Left forelimb (tissue), 1 donor: ENCODE data around the gene KLHL25.
A peak's percentile ranks its signal among the peaks of the same experiment; 100 is the strongest.
"Not testable (repeated sequence)": the region's sequence is repeated elsewhere in the genome, so short reads cannot be mapped to it uniquely, and the experiment has no call there.

Experiments
- DNase-seq: peaks from one replicate; pipeline ENCODE4 v3.0.0-alpha.2; 2018; ENCODE audit warnings: low spot score

The KLHL25 gene, protein sequence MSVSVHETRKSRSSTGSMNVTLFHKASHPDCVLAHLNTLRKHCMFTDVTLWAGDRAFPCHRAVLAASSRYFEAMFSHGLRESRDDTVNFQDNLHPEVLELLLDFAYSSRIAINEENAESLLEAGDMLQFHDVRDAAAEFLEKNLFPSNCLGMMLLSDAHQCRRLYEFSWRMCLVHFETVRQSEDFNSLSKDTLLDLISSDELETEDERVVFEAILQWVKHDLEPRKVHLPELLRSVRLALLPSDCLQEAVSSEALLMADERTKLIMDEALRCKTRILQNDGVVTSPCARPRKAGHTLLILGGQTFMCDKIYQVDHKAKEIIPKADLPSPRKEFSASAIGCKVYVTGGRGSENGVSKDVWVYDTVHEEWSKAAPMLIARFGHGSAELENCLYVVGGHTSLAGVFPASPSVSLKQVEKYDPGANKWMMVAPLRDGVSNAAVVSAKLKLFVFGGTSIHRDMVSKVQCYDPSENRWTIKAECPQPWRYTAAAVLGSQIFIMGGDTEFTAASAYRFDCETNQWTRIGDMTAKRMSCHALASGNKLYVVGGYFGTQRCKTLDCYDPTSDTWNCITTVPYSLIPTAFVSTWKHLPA

GRCh38 chr15:85794598-85795336 lies at the start of gene KLHL25:
Gene KLHL25 (minus strand): TSS chr15:85794925. CDS start chr15:85769810, 25,115 bp downstream.
- DNase-seq: peak; percentile 95

- DNase-seq: no peak
Observed at GRCh38 chr15:85840802-85841152, 46.1 kb upstream of the KLHL25 start.

DNA sequence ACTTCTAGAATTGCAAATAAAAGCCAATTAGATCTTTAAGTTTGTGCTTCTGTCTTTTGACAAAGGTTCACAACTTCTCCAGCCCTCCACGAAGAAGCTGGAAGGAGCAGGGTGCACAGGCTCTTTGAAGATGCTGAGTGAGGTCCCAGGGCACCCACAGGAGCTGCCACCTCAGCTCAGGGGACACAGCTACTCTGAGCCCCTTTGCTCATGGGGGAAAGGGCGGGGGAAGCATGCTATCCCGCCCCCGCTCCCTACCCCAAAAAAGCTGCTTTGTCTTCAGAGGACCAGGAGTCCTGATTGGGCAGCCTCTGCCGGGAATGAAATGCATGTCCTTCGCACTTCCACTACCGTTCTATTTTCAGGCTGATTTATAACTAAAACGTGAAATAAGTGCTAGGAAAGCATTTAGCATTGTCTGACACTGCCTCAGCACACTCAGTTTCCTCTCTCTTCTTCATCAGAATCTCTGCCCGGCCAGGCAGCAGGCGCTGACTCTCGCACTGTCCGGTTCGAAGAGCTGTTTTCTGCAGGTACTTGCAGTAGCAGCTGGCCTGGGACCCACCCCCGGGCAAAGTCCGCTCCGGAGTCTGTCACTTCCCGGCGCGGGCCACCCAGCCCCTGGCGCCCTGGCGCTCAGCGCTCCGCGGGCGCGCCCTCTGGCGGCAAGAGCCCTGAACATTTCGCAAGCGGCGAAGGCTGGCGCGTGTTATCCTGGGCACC lies 45.5 kb upstream of the KLHL25 start:
- peak; percentile 89 for DNase-seq

DNA sequence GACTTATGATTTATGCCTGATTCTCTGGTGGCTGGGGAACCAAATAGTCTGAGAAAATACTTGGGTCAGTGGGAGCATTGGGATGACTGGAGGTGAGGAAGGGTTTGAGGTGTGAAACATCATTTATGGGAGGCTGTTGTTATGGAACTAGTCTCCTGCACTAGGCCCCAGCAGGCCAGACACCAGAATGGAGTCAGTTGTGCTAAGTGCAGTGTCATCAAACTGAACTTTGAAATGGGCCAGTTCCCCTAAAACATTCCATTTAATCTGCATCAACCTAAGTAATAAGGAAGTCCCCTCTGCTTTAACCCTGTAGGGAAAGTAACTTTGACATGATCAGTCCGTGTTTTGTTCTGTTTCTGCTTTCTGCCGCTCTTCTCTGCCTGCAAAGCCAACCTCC lies 44.9 kb upstream of the KLHL25 start:
- no peak for DNase-seq

- no peak for DNase-seq
Observed at GRCh38 chr15:85838655-85839054, 43.9 kb upstream of the KLHL25 start.

DNA sequence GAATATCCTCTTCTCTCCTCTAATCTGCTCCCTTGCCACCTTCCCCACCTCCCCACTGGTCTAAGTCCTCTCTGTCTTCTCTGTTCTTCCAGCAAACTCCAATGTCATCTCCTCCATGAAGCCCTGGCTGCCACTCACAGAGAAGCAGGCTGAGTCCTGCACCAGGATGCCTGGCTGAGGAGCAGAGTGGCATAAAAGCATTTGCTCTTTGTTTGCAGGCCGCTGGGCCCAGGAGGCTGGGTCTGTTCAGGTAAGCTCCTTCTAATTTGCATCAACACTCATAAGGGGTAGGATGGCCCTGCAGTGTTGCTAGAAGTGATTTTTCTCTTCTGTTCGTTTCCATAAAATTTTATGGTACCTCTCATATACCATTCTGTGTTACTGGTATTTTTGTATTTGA lies 43.2 kb upstream of the KLHL25 start:
- no peak for DNase-seq

- no peak for DNase-seq
Observed at GRCh38 chr15:85837011-85837433, 42.3 kb upstream of the KLHL25 start.

DNA sequence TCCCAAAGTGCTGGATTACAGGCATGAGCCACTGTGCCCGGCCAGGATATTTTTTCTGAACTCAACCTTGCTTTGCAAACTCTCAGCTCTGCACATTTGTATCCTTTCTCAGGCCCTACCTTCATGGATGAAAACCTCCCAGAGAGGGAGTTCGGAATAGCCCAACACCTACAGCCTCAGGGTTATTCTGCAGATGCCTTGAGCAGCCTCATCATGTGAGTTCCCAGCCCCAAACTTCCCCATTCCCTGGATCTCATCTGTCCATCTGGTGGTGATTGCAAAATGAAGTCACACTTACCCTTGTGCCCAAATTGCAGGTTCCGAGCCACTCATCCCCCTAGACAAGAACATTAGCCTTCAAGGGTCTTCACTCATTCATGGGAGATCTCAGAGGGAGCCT lies 39.9 kb upstream of the KLHL25 start:
- DNase-seq: no peak

DNA sequence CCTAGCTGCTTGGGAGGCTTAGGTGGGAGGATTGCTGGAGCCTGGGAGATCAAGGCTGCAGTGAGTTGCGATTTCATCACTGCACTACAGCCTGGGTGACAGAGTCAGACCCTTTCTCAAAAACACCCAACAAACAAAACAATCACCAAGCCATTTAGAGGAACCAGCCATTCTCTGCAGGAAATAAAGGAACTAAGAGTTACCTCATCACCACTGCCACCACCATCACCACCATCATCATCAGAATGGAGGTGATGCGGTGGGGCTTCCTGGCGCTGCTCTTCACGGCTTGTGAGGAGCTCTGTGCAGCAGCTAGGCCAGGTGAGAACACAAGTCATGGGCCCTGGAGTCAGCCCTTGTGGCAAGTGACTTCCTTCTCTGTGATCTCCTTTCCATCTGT lies 37.7 kb upstream of the KLHL25 start:
- DNase-seq: no peak

DNA sequence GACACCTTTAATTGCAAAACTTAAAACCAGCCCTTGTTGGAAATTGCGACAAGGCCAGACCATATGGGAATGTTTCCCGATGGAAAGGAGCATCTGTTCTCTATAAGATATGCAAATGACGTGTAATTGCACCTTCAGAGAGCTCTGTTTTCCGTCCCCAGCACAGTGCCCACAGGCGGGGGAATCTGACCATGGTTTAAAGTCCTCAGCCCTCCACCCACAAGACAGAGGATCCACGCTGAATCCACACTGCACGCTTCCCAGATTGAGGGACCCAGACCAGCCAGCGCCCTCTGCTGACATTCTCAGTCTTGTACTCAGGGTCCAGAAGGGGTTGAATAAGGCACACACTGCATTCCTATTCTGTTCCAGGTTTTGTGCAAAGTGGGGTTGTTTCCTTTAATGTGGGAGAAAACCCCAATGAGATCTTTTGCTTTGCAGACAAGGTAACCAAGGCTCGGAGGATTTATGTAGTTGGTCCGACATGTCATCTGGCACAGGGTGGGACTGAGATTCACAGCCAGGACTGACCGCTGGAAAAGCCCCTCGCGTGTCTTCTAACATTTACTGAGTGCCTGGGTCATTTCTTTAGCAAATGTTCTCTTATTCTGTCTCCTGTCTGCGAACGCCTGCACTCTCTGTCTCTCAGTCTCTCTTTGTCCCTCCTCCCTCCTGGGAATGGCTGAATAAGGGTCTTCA lies 36.8 kb upstream of the KLHL25 start:
- DNase-seq: peak; percentile 75

- DNase-seq: not testable (repeated sequence)
Observed at GRCh38 chr15:85829754-85830153, 35.0 kb upstream of the KLHL25 start.

DNA sequence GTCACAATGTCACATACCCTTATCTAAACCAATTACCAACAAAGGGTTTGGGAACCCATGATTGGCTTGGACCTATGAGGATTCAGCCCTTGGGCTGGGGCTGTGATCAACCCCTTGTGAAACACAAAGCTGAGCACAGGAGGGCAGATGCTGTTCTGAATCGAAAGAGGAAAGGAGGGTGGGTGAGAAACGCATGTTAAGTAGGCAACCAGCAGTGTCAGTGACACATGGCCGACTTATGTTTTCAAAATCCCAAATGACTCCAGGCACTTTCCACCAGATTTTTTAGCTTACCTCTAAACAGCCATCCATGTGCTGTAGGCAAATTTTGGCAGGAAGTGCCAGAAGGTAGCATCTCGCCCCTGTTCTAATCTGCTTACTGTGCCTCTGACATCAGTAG lies 34.1 kb upstream of the KLHL25 start:
- DNase-seq: no peak

GRCh38 chr15:85828126-85828525 lies 33.4 kb upstream of the KLHL25 start:
- DNase-seq: no peak

DNA sequence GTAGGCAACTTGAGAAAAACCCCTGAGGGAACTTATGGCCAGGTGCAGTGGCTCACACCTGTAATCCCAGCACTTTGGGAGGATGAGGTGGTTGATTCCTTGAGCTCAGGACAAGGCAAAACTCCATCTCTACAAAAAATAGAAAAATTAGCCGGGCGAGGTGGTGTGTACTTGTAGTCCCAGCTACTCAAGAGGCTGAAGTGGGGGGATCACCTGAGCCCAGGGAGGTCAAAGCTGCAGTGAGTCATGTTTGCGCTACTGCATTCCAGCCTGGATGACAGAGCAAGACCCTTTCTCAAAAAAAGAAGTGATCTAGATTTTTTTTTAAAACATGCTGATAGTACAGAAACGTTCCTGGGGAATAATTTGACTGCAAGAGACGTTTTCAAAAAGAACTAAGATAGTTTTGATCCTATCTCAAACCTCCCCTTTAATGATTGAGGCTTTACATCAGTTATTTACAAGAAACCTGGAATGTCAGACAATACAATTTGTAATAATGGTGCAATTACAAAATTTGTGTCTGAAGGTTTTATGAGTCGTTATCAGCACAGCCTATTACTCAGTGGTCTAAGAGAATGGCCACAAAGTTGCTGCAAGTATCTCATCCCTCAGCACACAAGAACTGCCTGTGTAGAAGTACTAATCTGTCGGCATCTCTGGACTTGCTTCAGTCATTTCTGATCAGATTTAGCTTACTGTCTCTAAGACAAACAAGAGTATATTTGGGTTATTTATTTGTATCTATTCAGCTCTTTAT lies 32.2 kb upstream of the KLHL25 start:
- no peak for DNase-seq

- DNase-seq: no peak
Observed at GRCh38 chr15:85825719-85826118, 31.0 kb upstream of the KLHL25 start.

- no peak for DNase-seq
Observed at GRCh38 chr15:85825118-85825517, 30.4 kb upstream of the KLHL25 start.

GRCh38 chr15:85821545-85821944 lies 26.8 kb upstream of the KLHL25 start:
- DNase-seq: no peak

DNA sequence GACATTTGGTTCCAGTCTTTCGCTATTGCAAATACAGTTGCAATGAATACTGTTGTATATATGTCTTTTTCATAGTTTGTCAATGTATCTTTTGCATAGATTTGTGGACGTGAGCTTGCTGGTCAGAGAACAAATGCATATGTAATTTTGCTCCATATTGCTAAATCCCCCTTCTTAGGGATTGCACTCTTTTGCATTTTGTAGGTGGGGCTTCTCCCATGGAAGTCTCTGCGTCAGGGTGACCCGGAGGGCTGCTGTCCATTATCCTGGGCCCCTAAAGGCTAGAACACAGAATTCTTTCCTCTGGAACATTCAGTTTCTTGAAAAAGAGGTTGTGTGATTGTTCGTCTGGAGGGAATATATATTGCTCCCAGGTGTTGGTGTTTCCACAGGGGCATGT lies 25.2 kb upstream of the KLHL25 start:
- no peak for DNase-seq

DNA sequence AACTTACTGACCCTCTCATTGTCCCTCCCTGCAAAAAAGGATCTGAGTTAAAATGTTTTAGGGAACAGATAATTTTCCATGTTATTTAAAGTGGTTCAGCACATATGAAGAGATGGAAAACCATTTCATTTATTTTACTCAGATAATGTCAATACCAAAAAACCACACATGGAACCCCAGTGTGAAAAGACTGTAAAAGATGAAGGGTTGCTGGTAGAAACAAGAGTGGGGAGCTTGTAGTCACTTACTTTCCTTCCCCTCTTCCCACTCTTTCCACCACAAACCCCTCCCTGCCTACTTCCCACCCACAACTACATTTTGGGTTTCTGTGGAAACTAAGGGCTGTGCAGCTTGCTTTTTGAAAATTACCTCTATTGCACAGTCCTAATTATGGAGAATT lies 18.5 kb upstream of the KLHL25 start:
- DNase-seq: no peak

DNA sequence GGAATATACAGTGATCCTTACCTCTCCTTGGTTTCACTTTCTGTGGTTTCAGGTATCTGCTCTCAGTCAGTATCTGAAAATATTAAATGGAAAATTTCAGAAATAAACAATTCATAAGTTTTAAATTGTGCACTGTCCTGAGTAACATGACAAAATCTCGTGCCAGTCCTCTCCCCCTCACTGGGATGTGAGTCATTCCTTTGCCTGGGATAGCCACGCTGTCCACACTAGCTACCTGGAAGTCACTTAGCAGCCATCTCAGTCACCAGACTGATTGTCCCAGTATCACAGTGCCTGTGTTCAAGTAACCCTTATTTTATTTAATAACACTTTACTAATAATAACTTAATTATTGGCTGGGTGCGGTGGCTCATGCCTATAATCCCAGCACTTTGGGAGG lies 15.3 kb upstream of the KLHL25 start:
- no peak for DNase-seq

GRCh38 chr15:85805420-85805819 lies 10.7 kb upstream of the KLHL25 start:
- DNase-seq: no peak
